K562 (cell line): ENCODE data around the gene ITPK1. TPM values are rescaled to one million over a fixed set of nuclear protein-coding genes. Genes with fewer than 3 reads are reported as not detected.

Experiments used
- ATAC-seq: fragments of 200-7000 bp; cut with Tn5 transposase; 3 replicates; pipeline ENCODE4 v1.9.1; 2020; ENCODE audit warnings: moderate library complexity
- BruUV-seq: library from RNA; stranded (reverse); fragments of 400-500 nt; replicated peaks from 2 replicates; lab custom pipeline; 2021; lab: Mats Ljungman, UMichigan
- CTCF ChIA-PET: fragments of 300-600 bp; formaldehyde crosslinking; extraction: SDS; loops from one replicate; lab custom pipeline; 2021; ENCODE audit warnings: low intra/inter-chr PET ratio; lab: Yijun Ruan, JAX
- POLR2A ChIA-PET: fragments of 300-600, 350-650 bp; sonication (Branson Sonifier 250); formaldehyde crosslinking; extraction: SDS; loops from one replicate; lab custom pipeline; 2021; ENCODE audit warnings: antibody characterized with exemption, inconsistent platforms; lab: Yijun Ruan, JAX
- DNase-seq, 4 experiments: peaks; one replicate each; pipeline versions ENCODE4 v3.0.0 to v3.0.0-alpha.2; 2011 to 2018; ENCODE audit warnings: low spot score in 3 of 4, mixed read lengths in 3 of 4; ENCODE audit errors: extremely low read depth in 1 of 4
- FAIRE-seq: peaks from 2 replicates; lab custom pipeline; 2011; peaks lifted over from hg19 to GRCh38; lab: Jason Lieb, UNC
- H2AFZ ChIP-seq: 2 replicates; pipeline ENCODE4 v1.6.0; 2011; ENCODE audit warnings: low read depth, low read length, control low read depth, inconsistent platforms
- H3K27ac ChIP-seq: fragments of 200-600 bp; 3 replicates; pipeline ENCODE4 v1.8.0; 2011; ENCODE audit warnings: low read depth, mild to moderate bottlenecking, control low read depth, inconsistent platforms, low read length, moderate library complexity, mixed read lengths; ENCODE audit errors: extremely low read depth
- H3K27me3 ChIP-seq, 2 experiments: fragments of 300-600 bp in 1 of 2; 2 replicates in 1 of 2; 3 replicates in 1 of 2; pipeline versions ENCODE4 v1.6.0 to v1.8.0; 2011; ENCODE audit warnings: inconsistent platforms in 2 of 2, low read length in 2 of 2, mild to moderate bottlenecking in 1 of 2, mixed read lengths in 1 of 2, moderate library complexity in 1 of 2; ENCODE audit not compliant: control insufficient read depth in 2 of 2, insufficient read depth in 2 of 2
- H3K36me3 ChIP-seq: fragments of 300-600 bp; 3 replicates; pipeline ENCODE4 v1.8.0; 2011; ENCODE audit warnings: mild to moderate bottlenecking, low read length, inconsistent platforms; ENCODE audit not compliant: control insufficient read depth, insufficient read depth
- H3K4me1 ChIP-seq, 2 experiments: fragments of 200-600 bp in 1 of 2; replicated peaks in 1 of 2; 2 replicates in 1 of 2; 3 replicates in 1 of 2; pipeline versions ENCODE4 v1.5.1 to v1.8.0; 2011; ENCODE audit warnings: inconsistent platforms in 2 of 2, low read length in 2 of 2, mild to moderate bottlenecking in 1 of 2, mixed read lengths in 1 of 2, moderate library complexity in 1 of 2; ENCODE audit not compliant: control insufficient read depth in 2 of 2, insufficient read depth in 2 of 2
- H3K4me2 ChIP-seq: 2 replicates; pipeline ENCODE4 v1.6.1; 2011; ENCODE audit warnings: low read length, control low read depth, inconsistent platforms, mixed read lengths; ENCODE audit not compliant: insufficient read depth
- H3K4me3 ChIP-seq: fragments of 200-600 bp; sonication (generic), shearing (Covaris generic); 2 replicates; pipeline ENCODE4 v1.5.1; 2016; ENCODE audit warnings: control low read depth, inconsistent platforms
- H3K79me2 ChIP-seq: fragments of 200-600 bp; 3 replicates; pipeline ENCODE4 v1.8.0; 2011; ENCODE audit warnings: low read length, inconsistent platforms; ENCODE audit not compliant: control insufficient read depth, insufficient read depth
- H3K9ac ChIP-seq, 2 experiments: 2 replicates each; pipeline versions ENCODE4 v1.6.0 to v1.6.1; 2011; ENCODE audit warnings: low read depth in 2 of 2, low read length in 2 of 2, control low read depth in 1 of 2, inconsistent platforms in 1 of 2, mild to moderate bottlenecking in 1 of 2, mixed read lengths in 1 of 2; ENCODE audit not compliant: insufficient read depth in 1 of 2
- H3K9me1 ChIP-seq: one replicate; pipeline ENCODE4 v1.6.0; 2011; ENCODE audit warnings: inconsistent platforms, mild to moderate bottlenecking, low read length, moderate library complexity; ENCODE audit not compliant: control insufficient read depth, insufficient read depth
- H3K9me3 ChIP-seq: replicated peaks from 2 replicates; pipeline ENCODE4 v1.5.1; 2011; ENCODE audit warnings: low read depth, low read length, inconsistent platforms; ENCODE audit not compliant: control insufficient read depth, insufficient read depth
- H4K20me1 ChIP-seq: replicated peaks from 2 replicates; pipeline ENCODE4 v1.6.1; 2011; ENCODE audit warnings: low read length, inconsistent platforms, mixed read lengths; ENCODE audit not compliant: control insufficient read depth, insufficient read depth
- ATF7 ChIP-seq: fragments of 450-650 bp; IDR thresholded peaks from 2 replicates; pipeline ENCODE4 v1.7.1; 2014; ENCODE audit warnings: mild to moderate bottlenecking, moderate library complexity
- HNRNPK ChIP-seq: fragments of 200-400 bp; formaldehyde crosslinking; IDR thresholded peaks from one replicate; pipeline ENCODE4 v1.6.1; 2018; ENCODE audit warnings: mild to moderate bottlenecking, low read depth, low read length; ENCODE audit not compliant: poor library complexity, severe bottlenecking
- IRF1 ChIP-seq: sonication (generic); formaldehyde crosslinking; IDR thresholded peaks from 2 replicates; pipeline ENCODE4 v1.8.0; 2022; ENCODE audit warnings: missing genetic modification reagents, mild to moderate bottlenecking, borderline replicate concordance
- POLR2A ChIP-seq: fragments of 450-650 bp; conservative IDR thresholded peaks from 2 replicates; pipeline ENCODE4 v1.6.1; 2016
- RBM14 ChIP-seq: fragments of 200-400 bp; formaldehyde crosslinking; IDR thresholded peaks from 2 replicates; pipeline ENCODE4 v1.6.1; 2018; ENCODE audit warnings: low read depth, mild to moderate bottlenecking, low read length, moderate library complexity, borderline replicate concordance; ENCODE audit not compliant: insufficient read depth
- RBM25 ChIP-seq: fragments of 200-400 bp; formaldehyde crosslinking; IDR thresholded peaks from 2 replicates; pipeline ENCODE4 v1.6.1; 2018; ENCODE audit warnings: low read length, low read depth, moderate library complexity; ENCODE audit not compliant: severe bottlenecking
- ZNF140 ChIP-seq: fragments of 250-450 bp; sonication (Bioruptor Pico); IDR thresholded peaks from 2 replicates; pipeline ENCODE4 v1.8.0; 2021; ENCODE audit warnings: moderate library complexity, mild to moderate bottlenecking, inconsistent platforms
- ZNF217 ChIP-seq: sonication (generic); formaldehyde crosslinking; IDR thresholded peaks from 2 replicates; pipeline ENCODE4 v1.8.0; 2022; ENCODE audit warnings: mild to moderate bottlenecking, missing genetic modification reagents
- ZNF239 ChIP-seq: fragments of 250-450 bp; sonication (Bioruptor Pico); IDR thresholded peaks from 2 replicates; pipeline ENCODE4 v1.4.0; 2020; ENCODE audit warnings: mild to moderate bottlenecking
- ZNF263 ChIP-seq: sonication (generic); formaldehyde crosslinking; IDR thresholded peaks from 2 replicates; pipeline ENCODE4 v1.8.0; 2022; ENCODE audit warnings: mild to moderate bottlenecking, missing genetic modification reagents, borderline replicate concordance
- ZNF282 ChIP-seq: sonication (generic); formaldehyde crosslinking; IDR thresholded peaks from 2 replicates; pipeline ENCODE4 v1.8.1; 2023; ENCODE audit warnings: missing genetic modification reagents
- ZNF707 ChIP-seq: fragments of 250-450 bp; sonication (Bioruptor Pico); conservative IDR thresholded peaks from 2 replicates; pipeline ENCODE4 v1.8.0; 2022; ENCODE audit warnings: inconsistent platforms, mild to moderate bottlenecking, moderate library complexity
- ZNF740 ChIP-seq, 3 experiments: fragments of 200-800 bp in 1 of 3; sonication (Bioruptor generic) in 1 of 3; sonication (generic) in 1 of 3; formaldehyde crosslinking in 1 of 3; IDR thresholded peaks; 2 replicates each; pipeline versions ENCODE4 v1.6.1 to v1.8.0; 2016 to 2022; ENCODE audit warnings: mild to moderate bottlenecking in 2 of 3, missing compliant biosample characterization in 2 of 3, missing genetic modification characterization in 2 of 3, missing genetic modification reagents in 1 of 3
- whole genome bisulfite sequencing: fragments of 100-300 bp; shearing (Covaris generic); methylation state at CpG from one replicate; pipeline ENCODE4 v1.1.6; 2016; ENCODE audit warnings: low coverage, mixed read lengths; ENCODE audit not compliant: insufficient coverage; ENCODE audit errors: missing lambda C conversion rate; 5-methylcytosine and 5-hydroxymethylcytosine counted together
- in situ Hi-C: fragments of 300-500 bp; cut with MboI; formaldehyde crosslinking; loops from 4 replicates; pipeline ENCODE4 v1.15.0; 2018; ENCODE audit warnings: inconsistent platforms, mixed read lengths
- intact Hi-C: fragments of 100-400 bp; cut with micrococcal nuclease; formaldehyde crosslinking; loops from 2 replicates; pipeline ENCODE4 v1.14.2; 2022
- polyA plus RNA-seq, 8 experiments: library from polyadenylated mRNA; depleted of rRNA in 4 of 8; stranded (reverse) in 5 of 8; unstranded in 3 of 8; fragments of >200 nt; fragmentation: Nextera tagmentation in 2 of 8; fragmentation: Illumina TruSeq in 1 of 8; extraction: Ambion mirVana in 2 of 8; extraction: Trizol in 1 of 8; gene quantifications; 2 replicates each; pipeline versions ENCODE4 v1.2.1 to v1.2.3, GENCODE V29; 2011 to 2014; ENCODE audit warnings: inconsistent platforms in 1 of 8, missing spikeins in 1 of 8
- total RNA-seq, 7 experiments: library from RNA; depleted of rRNA in 6 of 7; stranded (reverse); fragments of >200 nt in 6 of 7; fragmentation: Illumina TruSeq in 2 of 7; extraction: Trizol in 2 of 7; gene quantifications; 2 replicates each; pipeline versions ENCODE4 v1.2.1 to v1.2.3, GENCODE V29; 2011 to 2021; ENCODE audit warnings: low replicate concordance in 1 of 7

The ITPK1 gene
- total and polyA plus RNA-seq, 9 of the 15 experiments (the other 6 are each of a cell fraction or from before 2014, with no cell fraction given): 1.2 to 39.2 (median 23.0) TPM

GRCh38 chr14:93072659-93073357, 42.9 kb downstream of the ITPK1 start:
- Histone ChIP-seq H3K9ac (peak overlapping the region in 1 of 2 experiments; percentile 52; a peak in 2 of 4 replicates), H2AFZ (no peak overlapping the region), H4K20me1 (no peaks in the 10 kb centered on the region), H3K4me2 (no peak overlapping the region), H3K9me1 (no peaks in the 10 kb centered on the region), H3K36me3 (no peaks in the 10 kb centered on the region), H3K79me2 (no peaks in the 10 kb centered on the region), H3K27me3 (no peaks in the 10 kb centered on the region), H3K4me1 (peaks cover 14 to 15% of the 10 kb centered on the region in 2 experiments), H3K9me3 (no peaks in the 10 kb centered on the region), H3K27ac (no peak overlapping the region), H3K4me3 (no peak overlapping the region)
- no peak for ATAC-seq
- no peak for DNase-seq
- in situ Hi-C loops: no loop called here
- ChIA-PET POLR2A (interaction anchor here (0.9 kb wide), 1 partner anchor 19 kb away, joined by 3 read pairs; no protein-coding TSS in a partner anchor), CTCF (no interaction called here)
- intact Hi-C loops: no loop called here
- TF ChIP-seq RBM25: peak; percentile 24
- no peak for TF ChIP-seq IRF1 (CRISPR knock-in tag)
- no TSS peak for BruUV-seq
- WGBS: 76% methylated on average over 8 of the region's 12 CpGs
- no peak for FAIRE-seq

GRCh38 chr14:93068711-93069110, 47.0 kb downstream of the ITPK1 start:
- Histone ChIP-seq H3K27me3 (no peaks in the 10 kb centered on the region), H3K9me3 (no peaks in the 10 kb centered on the region), H3K36me3 (no peaks in the 10 kb centered on the region), H3K79me2 (peaks cover 6% of the 10 kb centered on the region; the same call in 2 of the 3 replicates), H3K9me1 (no peaks in the 10 kb centered on the region), H3K9ac (no peak overlapping the region), H2AFZ (no peak overlapping the region), H3K4me1 (peaks cover 16 to 20% of the 10 kb centered on the region in 2 experiments), H4K20me1 (no peaks in the 10 kb centered on the region), H3K27ac (no peak overlapping the region), H3K4me3 (no peak overlapping the region), H3K4me2 (no peak overlapping the region)
- CTCF ChIA-PET: no interaction called here
- DNase-seq: no peak
- intact Hi-C loops: no loop called here
- in situ Hi-C loops: no loop called here
- BruUV-seq: no TSS peak
- ATAC-seq: no peak
- POLR2A ChIA-PET: no interaction called here
- no peak for FAIRE-seq
- 75% methylated on average over 6 of the region's 8 CpGs for whole genome bisulfite sequencing
- no peak for TF ChIP-seq ZNF707 (CRISPR knock-in tag)
- no peak for TF ChIP-seq ATF7
- no peak for TF ChIP-seq ZNF282 (CRISPR knock-in tag)
- no peak for TF ChIP-seq ZNF140 (CRISPR knock-in tag)
- TF ChIP-seq ZNF263 (CRISPR knock-in tag): no peak
- TF ChIP-seq RBM14: no peak
- TF ChIP-seq HNRNPK: no peak
- TF ChIP-seq ZNF217 (CRISPR knock-in tag): no peak
- no peak for TF ChIP-seq POLR2A
- TF ChIP-seq ZNF740 (CRISPR knock-in tag; IDR thresholded peaks at IDR 0.05): no peak
- no peak for TF ChIP-seq ZNF740 (tag; IDR thresholded peaks at IDR 0.05)
- TF ChIP-seq ZNF239 (CRISPR knock-in tag): no peak
